Lower leg skin (tissue), 3 donors: Measurements from ENCODE around the gene SLC5A6.

Source experiments
- POLR2A ChIP-seq, 2 donors: fragments of 450-650 bp; IDR thresholded peaks; one replicate each; pipeline ENCODE4 v1.6.1; 2016 to 2017; ENCODE audit warnings: antibody characterized with exemption in 2 of 2, mild to moderate bottlenecking in 1 of 2, moderate library complexity in 1 of 2
- TF ChIP-seq, protein P1 (sequence below), 3 donors: fragments of 450-650 bp; IDR thresholded peaks; one replicate each; pipeline ENCODE4 v1.5.1; 2016; ENCODE audit warnings: antibody characterized with exemption in 3 of 3, mild to moderate bottlenecking in 3 of 3, moderate library complexity in 2 of 3

DNA sequence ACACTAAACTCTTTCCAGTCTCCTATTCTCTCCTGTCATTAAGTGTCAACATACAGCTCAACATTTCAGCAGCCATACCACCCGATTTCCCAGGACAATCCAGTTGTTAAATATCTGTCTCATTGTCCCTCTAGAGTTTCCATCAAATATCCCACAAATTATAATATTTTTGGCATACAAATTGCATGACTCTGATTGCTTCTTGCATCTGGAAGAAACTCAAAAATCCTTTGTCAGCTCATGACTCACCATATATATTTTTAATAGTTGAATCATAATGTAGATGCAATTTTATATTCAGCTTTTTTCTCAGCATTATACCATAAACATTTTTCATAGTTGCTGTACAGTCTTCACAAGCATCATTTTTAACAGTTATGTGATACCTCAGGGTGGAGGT lies 43.6 kb upstream of the SLC5A6 start:
- TF ChIP-seq, protein P1, sequence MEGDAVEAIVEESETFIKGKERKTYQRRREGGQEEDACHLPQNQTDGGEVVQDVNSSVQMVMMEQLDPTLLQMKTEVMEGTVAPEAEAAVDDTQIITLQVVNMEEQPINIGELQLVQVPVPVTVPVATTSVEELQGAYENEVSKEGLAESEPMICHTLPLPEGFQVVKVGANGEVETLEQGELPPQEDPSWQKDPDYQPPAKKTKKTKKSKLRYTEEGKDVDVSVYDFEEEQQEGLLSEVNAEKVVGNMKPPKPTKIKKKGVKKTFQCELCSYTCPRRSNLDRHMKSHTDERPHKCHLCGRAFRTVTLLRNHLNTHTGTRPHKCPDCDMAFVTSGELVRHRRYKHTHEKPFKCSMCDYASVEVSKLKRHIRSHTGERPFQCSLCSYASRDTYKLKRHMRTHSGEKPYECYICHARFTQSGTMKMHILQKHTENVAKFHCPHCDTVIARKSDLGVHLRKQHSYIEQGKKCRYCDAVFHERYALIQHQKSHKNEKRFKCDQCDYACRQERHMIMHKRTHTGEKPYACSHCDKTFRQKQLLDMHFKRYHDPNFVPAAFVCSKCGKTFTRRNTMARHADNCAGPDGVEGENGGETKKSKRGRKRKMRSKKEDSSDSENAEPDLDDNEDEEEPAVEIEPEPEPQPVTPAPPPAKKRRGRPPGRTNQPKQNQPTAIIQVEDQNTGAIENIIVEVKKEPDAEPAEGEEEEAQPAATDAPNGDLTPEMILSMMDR (IDR thresholded peaks at IDR 0.05): no peak
- TF ChIP-seq POLR2A (IDR thresholded peaks at IDR 0.05): no peak
